Activated CD8-positive, alpha-beta memory T cell treated with anti-CD3 and anti-CD28 coated beads, Interleukin-2, amount 50 U/mL, for 24 hours (primary cell): Measurements from ENCODE around the gene FAXC.

ENCODE experiments used
- DNase-seq: peaks from one replicate; pipeline ENCODE4 v3.0.0-alpha.2; 2020; ENCODE audit errors: extremely low read depth

Gene FAXC

DNA sequence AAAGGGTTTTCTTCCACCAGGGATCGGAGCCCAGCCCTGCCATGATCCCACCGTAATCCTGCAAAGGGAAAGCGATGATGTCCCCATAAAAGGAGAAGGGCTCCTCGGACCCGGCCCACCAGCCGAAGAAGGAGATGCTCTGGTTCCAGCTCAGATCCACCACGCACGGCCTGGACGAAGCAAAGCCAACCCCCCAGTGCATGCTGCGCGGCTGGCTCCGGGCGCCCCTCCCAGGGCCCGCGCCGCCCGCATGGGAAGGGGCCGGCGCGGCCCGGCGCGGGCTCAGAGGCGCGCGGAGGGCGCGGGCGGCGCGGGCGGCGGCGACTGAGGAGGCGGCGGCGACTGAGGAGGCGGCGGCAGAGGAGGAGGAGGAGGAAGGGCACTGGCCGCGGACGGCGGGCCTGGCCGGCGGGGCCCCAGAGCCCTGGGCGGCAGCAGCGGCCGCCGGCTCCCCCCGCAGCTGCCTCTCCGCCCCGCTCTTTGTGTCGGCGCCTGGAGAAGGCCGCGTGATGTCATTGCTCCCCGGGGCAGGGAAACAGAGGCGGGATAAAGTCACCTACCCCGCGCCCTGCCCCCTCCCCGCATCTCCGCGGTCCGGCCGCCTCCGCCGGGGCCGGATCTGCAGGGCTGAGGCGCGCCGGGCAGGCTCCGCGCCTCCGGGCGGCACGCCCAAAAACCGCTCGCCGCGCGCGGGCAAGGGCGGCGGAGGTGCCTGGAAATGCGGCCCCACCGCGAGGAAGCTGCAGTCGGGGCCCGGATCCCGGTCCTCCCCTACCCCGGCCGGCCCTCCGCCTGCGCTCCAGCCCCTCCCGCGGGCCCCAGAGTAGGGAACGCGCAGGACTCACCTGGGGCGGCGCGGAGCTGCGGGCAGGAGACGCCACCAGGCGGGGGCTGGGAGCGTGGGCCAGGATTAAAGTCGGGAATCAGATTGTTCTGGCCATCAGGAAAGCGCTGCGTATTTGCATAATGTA, at the start of gene FAXC:
FAXC (minus strand) TSS at position 504 of the 971 bp plus-strand sequence; CDS start at position 202, 302 bp downstream.
- DNase-seq = no peak

DNA sequence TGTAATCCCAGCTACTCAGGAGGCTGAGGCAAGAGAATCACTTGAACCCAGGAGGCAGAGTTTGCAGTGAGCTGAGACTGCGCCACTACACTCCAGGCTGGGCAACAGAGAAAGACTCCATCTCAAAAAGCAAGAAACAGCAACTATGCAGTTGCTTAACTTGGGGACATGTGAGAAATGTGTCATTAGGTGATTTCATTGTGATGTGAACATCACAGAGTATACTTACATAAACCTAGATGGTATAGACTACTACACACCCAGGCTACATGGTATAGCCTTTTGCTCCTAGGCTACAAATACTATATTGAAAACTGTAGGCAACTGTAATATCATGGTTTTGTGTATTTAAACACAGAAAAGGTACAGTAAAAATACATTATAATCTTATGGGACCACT, 47.8 kb upstream of the FAXC start:
- DNase-seq = no peak

DNA sequence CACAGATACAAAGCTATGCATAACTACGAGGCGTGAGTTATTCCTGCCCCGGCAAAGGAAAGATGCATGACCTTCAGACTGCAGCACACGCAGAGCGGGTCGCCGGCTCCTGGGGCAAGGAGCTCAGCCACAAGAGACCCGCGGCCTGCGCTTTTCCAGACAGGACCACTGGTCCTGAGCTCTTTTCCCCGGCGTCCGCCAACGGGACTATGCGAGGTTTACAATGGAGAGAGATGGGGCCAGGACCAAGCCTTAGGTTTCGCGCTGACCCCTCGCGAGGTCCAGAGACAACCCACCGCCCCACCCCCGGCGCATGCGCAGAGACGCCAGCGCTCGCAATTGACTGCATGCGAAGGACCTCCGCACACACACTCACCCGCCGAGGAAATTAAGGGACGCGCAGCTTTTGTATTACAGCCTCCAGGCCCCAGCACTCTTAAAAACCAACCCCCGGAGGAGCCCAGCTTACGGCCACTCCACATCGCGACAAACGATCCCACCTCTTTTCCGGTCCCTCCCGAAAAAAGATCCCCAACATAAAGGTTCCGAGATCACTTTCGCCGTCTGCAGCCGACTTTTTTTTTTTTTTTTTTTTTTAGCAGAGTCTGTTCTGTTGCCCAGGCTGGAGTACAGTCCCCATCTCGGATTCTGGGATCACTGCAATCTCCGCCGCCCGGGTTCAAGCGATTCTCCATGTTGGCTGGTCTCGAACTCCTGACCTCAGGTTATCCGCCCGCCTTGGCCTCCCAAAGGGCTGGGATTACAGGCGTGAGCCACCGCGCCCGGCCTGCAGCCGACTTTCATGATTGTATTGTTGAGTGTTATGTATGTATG, 44.4 kb upstream of the FAXC start, which contains the start of gene COQ3:
COQ3 (minus strand) TSS at position 498 of the 834 bp plus-strand sequence; CDS start at position 482, 16 bp downstream.
- peak; percentile 25 for DNase-seq

DNA sequence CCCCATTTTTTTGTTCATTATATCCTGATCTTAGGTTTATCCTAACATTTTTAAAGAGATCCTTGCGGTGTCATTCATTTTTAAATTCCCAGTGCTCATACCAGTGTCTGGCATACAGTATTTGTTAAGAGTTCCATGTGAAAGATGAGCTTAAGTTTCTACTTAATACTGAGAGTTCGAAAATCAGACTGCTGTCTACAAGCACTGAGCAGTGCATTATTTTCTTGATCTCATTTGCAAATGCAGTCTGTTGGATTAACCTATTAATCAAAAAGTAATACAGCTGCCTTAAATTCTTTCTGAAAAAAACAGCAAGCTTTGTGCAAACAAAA, 43.9 kb upstream of the FAXC start:
- no peak for DNase-seq

DNA sequence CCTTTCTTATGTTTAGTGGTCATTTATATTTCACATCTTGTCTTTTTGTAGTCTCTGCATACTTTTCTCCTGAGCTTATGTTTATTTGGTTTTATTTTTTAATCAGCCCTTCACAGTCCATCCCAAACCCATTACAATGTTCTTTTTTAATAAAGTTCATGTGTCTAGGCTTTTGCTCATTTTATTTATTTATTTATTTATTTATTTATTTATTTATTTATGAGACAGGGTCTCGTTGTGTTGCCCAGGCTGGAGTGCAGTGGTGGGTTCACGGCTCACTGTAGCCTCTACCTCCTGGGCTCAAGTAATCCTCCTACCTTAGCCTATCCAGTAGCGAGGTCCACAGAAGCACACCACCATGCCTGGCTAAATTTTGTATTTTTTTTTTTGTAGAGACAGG, 41.4 kb upstream of the FAXC start:
- DNase-seq = no peak

DNA sequence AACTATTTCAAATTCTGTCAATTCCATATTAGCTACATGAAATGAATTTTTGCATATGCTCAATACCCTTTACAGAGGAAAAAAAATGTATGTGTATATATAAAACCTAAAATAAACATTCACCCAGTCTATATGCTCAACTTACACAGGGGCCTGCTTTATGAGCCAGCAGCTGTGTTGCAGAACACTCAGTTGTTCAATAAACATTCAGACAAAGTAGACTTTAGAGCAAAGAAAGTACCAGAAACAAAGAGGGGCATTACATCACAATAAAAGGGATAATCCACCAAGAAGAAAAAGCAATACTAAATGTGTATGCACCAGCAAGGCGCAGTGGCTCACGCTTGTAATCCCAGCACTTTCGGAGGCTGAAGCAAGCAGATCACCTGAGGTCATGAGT, 35.0 kb upstream of the FAXC start:
- DNase-seq = no peak

DNA sequence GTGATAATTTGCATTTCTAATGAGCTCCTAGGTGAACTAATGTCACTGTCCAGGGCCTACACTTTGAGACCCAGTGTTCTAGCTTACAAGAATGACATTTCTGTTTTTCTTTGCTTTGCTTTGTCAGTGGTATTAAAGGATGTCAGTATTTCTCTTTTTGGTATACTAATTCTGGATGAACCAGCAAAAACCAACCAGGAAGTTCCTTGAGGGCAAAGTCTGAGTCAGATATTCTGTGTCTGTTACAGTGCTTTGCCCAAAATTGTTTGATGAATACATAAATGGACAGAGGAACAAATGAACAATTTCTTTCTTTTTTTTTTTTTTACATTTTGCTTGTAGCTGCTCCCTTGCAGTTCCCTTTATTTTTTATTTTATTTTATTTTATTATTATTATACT, 29.2 kb upstream of the FAXC start:
- no peak for DNase-seq

DNA sequence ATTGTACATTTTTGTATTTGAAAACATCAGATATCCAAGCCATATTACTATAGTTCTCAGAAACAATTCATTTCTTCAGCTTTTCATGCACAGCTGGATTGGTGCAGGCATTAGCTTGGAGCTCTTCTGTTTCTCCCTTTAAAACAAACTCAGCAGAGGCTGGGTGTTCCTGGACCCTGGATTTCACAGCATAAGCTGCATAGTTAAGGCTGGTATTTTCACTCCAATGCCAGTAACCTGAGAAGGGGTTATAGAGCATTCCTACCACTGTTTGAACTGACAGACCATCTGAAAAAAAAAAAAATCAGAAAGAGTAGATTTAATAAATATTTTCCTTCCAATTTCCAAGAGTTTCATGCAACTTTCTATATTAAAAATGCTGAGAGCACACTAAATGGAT, 20.1 kb upstream of the FAXC start:
- DNase-seq = no peak

DNA sequence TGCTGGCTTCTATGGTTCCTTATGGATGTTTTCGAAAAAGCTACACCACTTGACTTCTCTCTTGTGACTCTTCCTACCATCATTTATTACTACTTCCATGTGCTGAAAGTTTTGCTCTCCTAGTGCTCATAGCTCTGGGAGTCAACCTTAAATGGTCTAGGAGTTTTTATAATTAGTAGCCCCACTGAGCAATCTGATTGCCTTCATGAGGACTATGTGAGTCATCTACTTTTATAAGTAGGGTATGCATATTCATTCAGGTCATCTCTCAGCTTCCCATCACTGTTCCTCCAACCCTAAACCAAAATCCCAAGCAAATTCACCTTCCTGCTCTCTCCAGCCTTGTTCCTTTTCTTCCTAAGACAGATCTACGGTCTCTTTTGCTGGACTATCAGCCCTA, 17.4 kb upstream of the FAXC start:
- no peak for DNase-seq

DNA sequence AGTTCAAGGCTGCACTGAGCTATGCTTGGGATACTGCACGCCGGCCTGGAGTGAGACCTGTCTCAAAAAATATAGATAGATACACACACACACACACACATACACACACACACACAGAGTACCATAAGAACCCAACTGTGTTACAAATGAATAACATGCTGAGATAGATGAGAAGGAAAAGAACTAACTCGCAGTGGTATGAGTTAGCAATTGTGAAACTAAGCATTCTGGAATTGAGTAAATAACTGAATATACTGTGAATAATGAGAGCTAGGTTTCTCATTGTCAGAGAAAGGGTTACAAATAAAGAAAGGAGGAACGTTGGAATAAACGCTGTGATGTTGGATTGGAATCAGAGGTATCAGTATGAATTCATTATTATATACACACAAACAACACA, 14.6 kb upstream of the FAXC start:
- no peak for DNase-seq

DNA sequence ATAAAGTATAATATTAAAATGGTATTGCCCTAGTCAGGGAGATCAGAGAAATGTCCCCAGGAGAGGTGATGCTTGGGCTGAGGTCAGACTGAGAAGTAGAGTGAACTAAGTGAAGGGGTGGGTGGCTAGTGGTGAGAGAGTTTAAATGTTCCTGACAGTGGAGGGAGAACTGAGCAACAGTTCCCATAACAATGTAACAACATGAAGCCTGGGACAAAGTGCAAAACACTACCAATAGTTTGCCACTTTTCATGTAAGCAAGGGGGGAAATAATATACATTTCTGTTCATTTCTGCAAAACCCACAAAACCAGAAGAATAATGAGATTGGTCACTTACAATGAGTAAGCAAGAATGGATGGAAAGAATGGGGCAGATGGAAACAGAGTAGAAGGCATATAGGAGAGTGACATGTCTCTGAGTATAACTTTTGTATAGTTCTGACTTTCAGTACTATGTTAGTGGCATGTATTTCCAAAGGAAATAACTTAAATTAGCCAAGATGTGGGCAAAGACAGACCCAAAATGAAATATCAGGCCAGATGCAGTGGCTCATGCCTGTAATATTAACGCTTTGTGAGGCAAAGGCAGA, 13.3 kb upstream of the FAXC start:
- DNase-seq = no peak

DNA sequence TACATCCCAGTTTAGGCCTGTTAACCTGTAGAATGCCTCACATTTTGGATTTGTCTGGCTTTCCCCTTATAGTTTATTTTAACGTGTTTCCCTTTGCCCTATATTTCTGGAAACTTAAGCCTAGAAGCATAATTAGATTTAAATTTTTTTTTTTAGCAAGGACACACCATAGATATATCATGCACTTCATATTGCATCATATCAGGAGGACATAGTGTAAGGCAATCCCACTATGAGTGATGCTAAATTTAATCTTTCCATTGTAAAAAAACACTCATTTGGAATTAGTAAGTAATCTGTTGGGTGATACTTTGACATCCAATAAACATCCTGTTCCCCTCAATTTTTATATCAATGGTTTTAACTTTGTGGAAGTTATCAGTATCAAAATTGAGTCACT, 10.3 kb upstream of the FAXC start:
- DNase-seq = no peak

DNA sequence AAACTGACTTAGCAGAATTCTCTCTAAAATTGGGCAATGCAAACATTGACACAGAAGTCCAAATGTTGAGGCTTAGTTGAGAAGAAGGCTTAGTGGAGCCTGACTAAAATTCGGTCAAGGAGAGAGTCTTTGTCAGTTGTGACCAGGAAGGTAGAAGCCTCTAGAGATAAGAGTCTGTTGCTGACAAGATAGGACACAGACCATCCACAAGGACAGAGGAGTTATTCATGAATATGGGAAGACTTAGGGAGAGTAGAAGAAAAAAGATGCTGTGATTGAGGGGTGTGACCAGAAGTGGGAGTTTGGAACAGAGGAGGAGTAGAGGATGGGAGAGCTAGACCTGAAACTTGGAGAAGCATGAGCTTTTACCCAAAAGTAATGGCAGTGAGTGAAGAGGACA, 7.2 kb upstream of the FAXC start:
- no peak for DNase-seq

DNA sequence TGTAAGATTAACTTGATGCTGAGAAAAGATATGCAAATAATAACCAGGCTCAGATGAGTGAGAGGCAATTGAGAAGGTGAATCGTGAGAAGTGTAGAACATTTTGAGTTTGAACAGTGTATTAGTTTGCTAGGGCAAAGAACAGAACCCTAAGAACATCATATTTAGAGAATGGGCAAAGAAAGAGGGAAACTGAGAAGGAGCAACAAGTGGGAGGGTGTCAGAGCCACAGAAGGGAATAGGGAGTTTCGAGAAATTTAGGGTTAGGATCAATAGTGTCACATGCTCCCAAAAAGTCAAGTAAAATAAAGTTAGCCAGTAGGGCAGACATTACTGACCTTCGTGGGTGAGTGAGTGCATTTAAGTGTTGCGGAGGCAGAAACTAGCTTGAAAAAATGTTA, 5.5 kb upstream of the FAXC start:
- no peak for DNase-seq

DNA sequence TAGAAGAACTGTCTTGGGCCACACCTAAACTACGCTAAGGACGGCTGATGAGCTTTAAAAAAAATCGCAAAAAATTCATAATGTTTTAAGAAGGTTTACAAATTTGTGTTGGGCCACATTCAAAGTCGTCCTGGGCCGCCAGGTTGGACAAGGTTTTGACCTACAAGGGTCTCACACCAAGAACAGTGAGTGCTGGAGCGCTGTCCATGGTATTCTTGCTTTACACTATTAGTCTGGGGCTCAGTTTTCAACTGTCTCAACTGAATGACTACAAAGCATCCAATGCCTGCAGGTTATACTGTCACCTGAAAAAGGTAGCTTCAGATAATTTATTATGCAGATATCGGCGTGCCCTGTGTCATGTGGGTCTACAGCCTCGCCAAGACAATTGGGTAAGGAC, 3.7 kb upstream of the FAXC start:
- DNase-seq = no peak

DNA sequence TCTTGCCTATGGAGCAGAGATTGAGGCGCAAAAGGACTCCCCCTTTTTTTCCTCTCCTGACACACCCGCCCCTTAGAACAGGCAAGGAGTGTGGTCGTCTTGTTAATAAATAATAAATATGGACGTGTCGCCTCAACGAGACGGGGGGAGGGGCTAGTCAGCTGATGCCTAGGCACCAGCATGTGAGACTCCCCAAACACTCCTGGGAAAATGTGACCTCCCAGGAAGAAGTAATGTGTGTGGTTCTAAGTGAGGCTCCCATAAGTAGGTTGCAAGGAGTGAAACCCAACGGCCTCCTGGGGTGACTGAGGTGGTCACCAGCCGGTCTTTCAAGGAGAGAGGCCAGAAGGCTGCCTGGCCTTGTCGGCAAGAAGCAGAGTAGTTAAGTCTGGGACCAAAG, 1.1 kb upstream of the FAXC start:
- no peak for DNase-seq

DNA sequence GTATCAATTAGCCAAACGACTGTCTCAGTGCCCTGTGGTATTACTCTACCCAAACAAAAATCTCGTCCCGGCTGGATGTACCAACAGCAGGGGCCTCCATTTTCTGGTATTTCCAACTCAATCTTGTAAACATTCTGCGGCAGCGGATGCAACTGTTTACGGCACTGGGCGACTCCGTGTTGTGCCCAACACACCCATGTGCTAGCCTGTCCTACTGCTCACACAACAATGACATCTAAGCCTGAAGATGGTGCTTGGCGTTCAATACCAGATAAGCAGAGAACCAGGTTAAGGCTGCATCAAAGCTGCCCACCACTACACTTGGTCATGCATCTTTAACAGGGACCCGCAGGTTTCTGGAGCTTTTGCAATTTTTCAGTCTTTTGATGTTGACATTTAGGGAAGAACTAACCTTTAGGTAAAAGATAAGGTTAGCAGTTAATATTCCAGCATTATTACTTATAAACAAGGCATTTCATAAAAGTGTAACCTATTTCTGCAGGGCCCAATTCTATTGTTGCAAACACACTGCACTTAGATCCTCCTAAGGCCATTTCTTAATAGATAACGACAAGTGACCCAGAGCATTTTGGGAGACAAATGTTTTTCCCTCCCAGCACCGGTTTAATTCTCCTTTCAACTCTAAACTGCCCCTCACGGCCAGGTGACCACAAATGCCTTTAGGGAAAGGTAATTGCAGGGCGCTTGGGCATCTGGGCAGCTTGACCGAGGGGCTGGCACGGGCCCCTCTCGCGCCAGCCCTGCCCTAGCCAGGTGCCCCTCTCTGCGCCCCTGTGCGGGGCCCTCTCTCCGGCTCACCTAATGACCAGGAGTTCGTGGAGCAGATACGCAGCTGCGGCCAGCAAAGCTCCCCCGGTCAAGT, 945 bp downstream of the FAXC start:
- no peak for DNase-seq

DNA sequence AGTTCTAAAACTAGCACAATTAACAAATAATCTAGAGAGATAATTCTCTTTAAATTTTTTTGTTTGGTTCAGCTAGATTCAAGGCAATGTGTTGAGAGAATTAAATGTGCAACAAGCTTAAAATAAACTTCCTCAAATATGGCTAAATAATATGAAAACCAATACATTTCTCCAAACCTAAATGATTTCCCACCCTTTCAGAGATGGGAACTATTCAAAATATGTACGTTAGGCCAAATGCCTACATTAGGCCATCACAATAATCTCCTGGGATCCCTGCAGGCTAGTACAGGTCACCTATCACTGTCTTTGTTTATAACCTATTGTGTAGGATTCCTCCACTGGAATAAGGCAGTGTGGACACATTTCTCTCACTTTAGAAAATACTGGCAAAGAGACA, 1.7 kb downstream of the FAXC start:
- no peak for DNase-seq

DNA sequence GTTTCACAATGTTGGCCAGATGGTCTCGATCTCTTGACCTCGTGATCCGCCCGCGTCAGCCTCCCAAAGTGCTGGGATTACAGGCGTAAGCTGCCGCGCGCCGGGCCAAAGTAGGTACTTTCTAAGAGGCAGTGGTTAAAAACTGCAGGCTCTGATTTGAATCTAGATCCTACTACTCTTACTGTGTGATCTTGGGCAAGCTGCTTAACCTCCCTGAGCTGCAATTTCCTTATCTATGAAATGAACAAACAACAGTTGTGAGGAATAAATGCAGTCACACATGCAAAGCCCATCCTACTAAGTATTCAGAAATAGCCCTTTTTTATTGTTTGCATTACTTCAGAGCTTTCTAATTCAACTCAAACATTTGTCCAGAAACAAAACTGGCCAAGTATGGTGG, 2.9 kb downstream of the FAXC start:
- DNase-seq = no peak

DNA sequence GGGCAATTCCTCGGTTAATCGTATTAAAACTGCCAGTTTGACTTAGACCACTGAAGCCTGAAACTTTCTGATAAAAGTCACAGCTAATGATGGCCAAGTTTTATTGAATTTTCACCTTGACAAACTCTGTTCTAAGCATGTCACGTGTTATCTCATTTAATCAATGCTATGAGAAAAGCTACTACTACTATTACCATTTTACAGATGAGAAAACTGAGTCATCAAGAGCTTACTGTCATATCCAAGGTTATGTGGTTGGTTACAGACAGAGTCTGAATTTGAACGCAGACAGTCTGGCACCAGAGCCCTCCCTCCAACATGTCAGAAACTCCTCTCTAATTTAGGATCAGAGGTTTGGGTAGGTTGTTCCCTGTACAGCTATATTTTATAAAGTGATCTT, 4.3 kb downstream of the FAXC start:
- DNase-seq = no peak

DNA sequence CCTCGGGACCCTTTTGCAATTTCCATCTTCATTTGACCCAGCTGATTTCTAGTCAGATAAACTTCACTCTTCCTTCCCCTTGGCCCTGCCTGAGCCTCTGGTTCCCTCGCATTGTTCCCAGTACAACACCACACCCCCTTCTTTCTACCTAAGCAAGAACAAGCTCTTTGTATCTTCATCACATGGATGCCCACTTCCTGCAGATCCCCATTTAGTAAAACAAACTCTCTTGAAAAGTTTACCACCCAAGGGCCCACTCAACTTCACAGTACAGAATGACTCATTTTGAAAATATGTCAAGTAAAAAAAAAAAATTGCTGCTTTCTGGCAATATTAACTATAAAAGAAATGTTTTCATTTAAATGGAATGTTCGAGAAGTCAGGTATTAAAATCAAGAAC, 5.2 kb downstream of the FAXC start:
- DNase-seq = no peak
